DOHH2 (cell line): Measurements from ENCODE around the gene WWP2.

Experiments used
- H3F3A ChIP-seq: fragments of 200-600 bp; sonication (generic), shearing (Covaris generic); 2 replicates; pipeline ENCODE4 v1.6.0; 2016; ENCODE audit warnings: antibody characterized with exemption, mild to moderate bottlenecking; ENCODE audit not compliant: control insufficient read depth, insufficient read depth
- H3K27ac ChIP-seq: fragments of 200-600 bp; sonication (generic); 2 replicates; pipeline ENCODE4 v1.5.1; 2014; ENCODE audit warnings: low read depth, mild to moderate bottlenecking, low read length, moderate library complexity
- H3K27me3 ChIP-seq: fragments of 200-600 bp; sonication (generic); 2 replicates; pipeline ENCODE4 v1.6.1; 2014; ENCODE audit warnings: mild to moderate bottlenecking, low read length, mixed read lengths; ENCODE audit not compliant: control insufficient read depth
- H3K36me3 ChIP-seq: fragments of 200-600 bp; sonication (generic); 2 replicates; pipeline ENCODE4 v1.6.1; 2014; ENCODE audit warnings: mild to moderate bottlenecking, low read length, moderate library complexity, mixed read lengths; ENCODE audit not compliant: control insufficient read depth
- H3K4me1 ChIP-seq: fragments of 200-600 bp; sonication (generic); 2 replicates; pipeline ENCODE4 v1.6.1; 2014; ENCODE audit warnings: mild to moderate bottlenecking, low read length, mixed read lengths; ENCODE audit not compliant: control insufficient read depth
- H3K4me2 ChIP-seq: fragments of 200-600 bp; sonication (generic); 2 replicates; pipeline ENCODE4 v1.6.0; 2014; ENCODE audit warnings: mild to moderate bottlenecking, low read length, moderate library complexity
- H3K4me3 ChIP-seq: fragments of 200-600 bp; sonication (generic); 2 replicates; pipeline ENCODE4 v1.5.1; 2014; ENCODE audit warnings: mild to moderate bottlenecking, low read length, mixed read lengths
- H3K79me2 ChIP-seq: fragments of 200-600 bp; sonication (generic); 2 replicates; pipeline ENCODE4 v1.6.1; 2014; ENCODE audit warnings: mild to moderate bottlenecking, low read length, mixed read lengths; ENCODE audit not compliant: control insufficient read depth
- H3K9me2 ChIP-seq: fragments of 200-600 bp; sonication (generic); replicated peaks from 2 replicates; pipeline ENCODE4 v1.6.1; 2014; ENCODE audit warnings: mild to moderate bottlenecking, low read length, mixed read lengths; ENCODE audit not compliant: control insufficient read depth
- H3K9me3 ChIP-seq: fragments of 200-600 bp; sonication (generic); 2 replicates; pipeline ENCODE4 v1.6.1; 2014; ENCODE audit warnings: antibody characterized with exemption, low read length, mixed read lengths; ENCODE audit not compliant: control insufficient read depth, insufficient read depth
- H4K20me1 ChIP-seq: fragments of 200-600 bp; sonication (generic); 2 replicates; pipeline ENCODE4 v1.6.0; 2014; ENCODE audit warnings: low read depth, mild to moderate bottlenecking, antibody characterized with exemption, low read length, moderate library complexity; ENCODE audit not compliant: control insufficient read depth, insufficient read depth
- EZH2phosphoT487 ChIP-seq: fragments of 200-600 bp; sonication (generic); IDR thresholded peaks from 2 replicates; pipeline ENCODE4 v1.6.1; 2017; ENCODE audit warnings: borderline replicate concordance, mild to moderate bottlenecking, antibody characterized with exemption, low read length, moderate library complexity, mixed read lengths
- TF ChIP-seq, protein P1 (sequence below): fragments of 200-600 bp; sonication (generic); IDR thresholded peaks from one replicate; pipeline ENCODE4 v1.5.1; 2014; ENCODE audit warnings: antibody characterized with exemption, mild to moderate bottlenecking, low read depth, low read length; ENCODE audit not compliant: poor library complexity, severe bottlenecking

Gene WWP2

DNA sequence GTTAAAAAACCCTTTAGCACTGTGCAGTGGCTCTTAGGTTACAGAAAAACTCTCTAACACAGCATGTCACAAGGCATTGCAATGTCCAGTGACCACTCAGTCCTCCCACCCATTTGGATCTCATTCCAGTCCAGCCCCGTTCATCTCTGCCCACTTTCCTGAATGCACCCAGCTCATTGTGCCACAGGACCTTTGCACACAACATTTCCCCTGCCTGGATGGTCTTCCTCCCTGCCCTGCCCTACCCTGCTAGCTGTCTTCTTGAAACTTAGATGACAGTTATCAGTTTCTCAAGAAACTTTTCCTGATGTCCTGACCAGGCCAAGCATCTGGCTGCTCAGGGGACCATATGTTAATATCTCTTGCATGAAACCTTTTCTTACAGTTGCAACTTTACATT lies 67.2 kb downstream of the WWP2 start:
- H3K36me3 ChIP-seq: no peaks in the 10 kb centered on the region

DNA sequence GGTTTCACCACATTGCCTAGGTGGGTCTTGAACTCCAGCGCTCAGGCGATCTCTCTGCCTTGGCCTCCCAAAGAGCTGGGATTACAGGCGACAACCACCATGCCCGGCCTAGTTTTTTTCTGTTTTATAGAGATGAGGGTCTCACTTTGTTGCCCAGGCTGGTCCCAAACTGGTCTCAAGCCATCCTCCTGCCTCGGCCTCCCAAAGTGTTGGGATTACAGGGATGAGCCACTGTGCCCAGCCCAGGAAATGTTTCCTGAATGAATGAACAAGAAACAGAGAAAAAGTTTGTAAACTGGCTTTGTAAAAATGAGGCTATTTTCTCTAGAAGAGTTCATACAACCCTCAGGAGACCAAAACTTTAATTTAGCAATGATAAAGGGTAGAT lies 68.0 kb downstream of the WWP2 start:
- TF ChIP-seq, protein P1, sequence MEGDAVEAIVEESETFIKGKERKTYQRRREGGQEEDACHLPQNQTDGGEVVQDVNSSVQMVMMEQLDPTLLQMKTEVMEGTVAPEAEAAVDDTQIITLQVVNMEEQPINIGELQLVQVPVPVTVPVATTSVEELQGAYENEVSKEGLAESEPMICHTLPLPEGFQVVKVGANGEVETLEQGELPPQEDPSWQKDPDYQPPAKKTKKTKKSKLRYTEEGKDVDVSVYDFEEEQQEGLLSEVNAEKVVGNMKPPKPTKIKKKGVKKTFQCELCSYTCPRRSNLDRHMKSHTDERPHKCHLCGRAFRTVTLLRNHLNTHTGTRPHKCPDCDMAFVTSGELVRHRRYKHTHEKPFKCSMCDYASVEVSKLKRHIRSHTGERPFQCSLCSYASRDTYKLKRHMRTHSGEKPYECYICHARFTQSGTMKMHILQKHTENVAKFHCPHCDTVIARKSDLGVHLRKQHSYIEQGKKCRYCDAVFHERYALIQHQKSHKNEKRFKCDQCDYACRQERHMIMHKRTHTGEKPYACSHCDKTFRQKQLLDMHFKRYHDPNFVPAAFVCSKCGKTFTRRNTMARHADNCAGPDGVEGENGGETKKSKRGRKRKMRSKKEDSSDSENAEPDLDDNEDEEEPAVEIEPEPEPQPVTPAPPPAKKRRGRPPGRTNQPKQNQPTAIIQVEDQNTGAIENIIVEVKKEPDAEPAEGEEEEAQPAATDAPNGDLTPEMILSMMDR: no peak
- no peak for TF ChIP-seq EZH2phosphoT487
- Histone ChIP-seq H3K79me2 (no peaks in the 10 kb centered on the region), H3K27ac (no peak overlapping the region), H3K4me2 (no peak overlapping the region), H3K4me1 (no peaks in the 10 kb centered on the region), H3K9me2 (no peaks in the 10 kb centered on the region), H3K4me3 (no peak overlapping the region), H3K36me3 (no peaks in the 10 kb centered on the region), H4K20me1 (no peaks in the 10 kb centered on the region), H3K9me3 (no peaks in the 10 kb centered on the region), H3F3A (no peaks in the 10 kb centered on the region), H3K27me3 (no peaks in the 10 kb centered on the region)

More for the DNA sequence above, 67.2 kb downstream of the WWP2 start:
- no peaks in the 10 kb centered on the region for H3K27me3 ChIP-seq
- TF ChIP-seq, protein P1: no peak
- no peak for TF ChIP-seq EZH2phosphoT487
- no peaks in the 10 kb centered on the region for H3K9me2 ChIP-seq
- no peaks in the 10 kb centered on the region for H3F3A ChIP-seq
- no peaks in the 10 kb centered on the region for H3K9me3 ChIP-seq
- H3K4me1 ChIP-seq: no peaks in the 10 kb centered on the region
- H3K4me2 ChIP-seq: no peak overlapping the region
- H4K20me1 ChIP-seq: no peaks in the 10 kb centered on the region
- no peak overlapping the region for H3K27ac ChIP-seq
- H3K4me3 ChIP-seq: no peak overlapping the region
- no peaks in the 10 kb centered on the region for H3K79me2 ChIP-seq

DNA sequence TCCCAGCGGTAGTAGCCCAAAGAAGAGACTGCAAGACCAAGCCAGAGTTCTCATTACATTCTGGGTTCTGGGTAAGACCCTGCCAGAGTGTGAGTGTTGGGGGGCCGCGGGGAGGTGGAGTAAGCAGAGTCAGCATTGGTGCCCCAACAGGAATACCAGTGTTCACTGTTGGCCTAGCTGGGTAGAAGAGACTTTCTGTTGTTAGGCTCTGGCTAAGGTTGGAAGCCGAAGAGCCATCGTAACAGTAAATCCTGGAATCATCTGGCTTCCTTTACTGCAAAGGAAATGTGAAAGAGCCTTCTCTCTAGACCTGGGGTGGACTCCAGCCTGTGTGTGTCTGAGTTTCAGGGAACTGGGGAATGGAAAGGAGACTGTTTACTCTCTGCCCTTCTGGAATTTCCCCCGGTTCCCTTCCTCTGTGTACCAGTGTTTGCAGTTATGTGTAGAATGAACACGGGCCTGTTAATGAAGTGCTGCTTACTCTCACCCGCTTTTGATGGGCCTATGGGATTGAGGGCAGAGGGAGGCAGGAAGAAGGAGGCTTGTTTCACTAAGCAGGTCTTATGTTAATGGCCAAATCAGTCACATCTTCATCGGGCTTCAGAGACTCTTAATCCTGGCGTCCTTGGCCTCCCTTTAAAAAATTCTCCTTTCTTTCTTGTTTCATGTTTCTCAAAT lies 68.5 kb downstream of the WWP2 start:
- TF ChIP-seq, protein P1: no peak
- no peak for TF ChIP-seq EZH2phosphoT487
- no peaks in the 10 kb centered on the region for H3K79me2 ChIP-seq
- H3K36me3 ChIP-seq: no peaks in the 10 kb centered on the region
- H3F3A ChIP-seq: no peaks in the 10 kb centered on the region
- no peaks in the 10 kb centered on the region for H3K9me2 ChIP-seq
- H4K20me1 ChIP-seq: no peaks in the 10 kb centered on the region
- H3K4me3 ChIP-seq: no peak overlapping the region
- no peaks in the 10 kb centered on the region for H3K9me3 ChIP-seq
- no peak overlapping the region for H3K4me2 ChIP-seq
- no peaks in the 10 kb centered on the region for H3K27me3 ChIP-seq
- H3K4me1 ChIP-seq: no peaks in the 10 kb centered on the region
- no peak overlapping the region for H3K27ac ChIP-seq
